GM23338 (cell line): ENCODE measurements around the gene GFER. TPM values are rescaled to one million over a fixed set of nuclear protein-coding genes. Genes with fewer than 3 reads are reported as not detected.

Experiments used
- ATAC-seq: fragments of 200-7000 bp; cut with Tn5 transposase; 3 replicates; pipeline ENCODE4 v1.9.1; 2020
- DNase-seq: peaks from one replicate; pipeline ENCODE4 v3.0.0-alpha.2; 2015; ENCODE audit warnings: low spot score
- H2AFZ ChIP-seq: fragments of 200-600 bp; sonication (generic); 2 replicates; pipeline ENCODE4 v1.8.0; 2016; ENCODE audit warnings: antibody characterized with exemption, mild to moderate bottlenecking, moderate library complexity
- H3F3A ChIP-seq: fragments of 200-600 bp; sonication (generic); replicated peaks from 2 replicates; pipeline ENCODE4 v1.8.0; 2017; ENCODE audit warnings: antibody characterized with exemption, mixed run types, low read depth
- H3K27ac ChIP-seq: fragments of 200-600 bp; sonication (generic); 2 replicates; pipeline ENCODE4 v1.6.1; 2016; ENCODE audit warnings: low read depth
- H3K27me3 ChIP-seq: fragments of 200-600 bp; sonication (generic); 2 replicates; pipeline ENCODE4 v1.8.0; 2016; ENCODE audit warnings: mild to moderate bottlenecking, mixed run types, moderate library complexity; ENCODE audit not compliant: insufficient read depth
- H3K36me3 ChIP-seq: fragments of 200-600 bp; sonication (generic); 2 replicates; pipeline ENCODE4 v1.8.0; 2016; ENCODE audit warnings: mild to moderate bottlenecking; ENCODE audit not compliant: insufficient read depth
- H3K4me1 ChIP-seq: fragments of 200-600 bp; sonication (generic); 2 replicates; pipeline ENCODE4 v1.8.0; 2016; ENCODE audit warnings: mild to moderate bottlenecking, moderate library complexity; ENCODE audit not compliant: insufficient read depth
- H3K4me2 ChIP-seq: fragments of 200-600 bp; sonication (generic); 2 replicates; pipeline ENCODE4 v1.7.1; 2017; ENCODE audit warnings: mixed run types
- H3K4me3 ChIP-seq: fragments of 200-600 bp; sonication (generic); 2 replicates; pipeline ENCODE4 v1.6.1; 2016; ENCODE audit warnings: mixed run types
- H3K79me2 ChIP-seq: fragments of 200-600 bp; sonication (generic); replicated peaks from 2 replicates; pipeline ENCODE4 v1.8.0; 2017; ENCODE audit warnings: mild to moderate bottlenecking; ENCODE audit not compliant: insufficient read depth
- H3K9me2 ChIP-seq: fragments of 200-600 bp; sonication (generic); 2 replicates; pipeline ENCODE4 v1.8.0; 2017; ENCODE audit not compliant: insufficient read depth
- H4K20me1 ChIP-seq: fragments of 200-600 bp; sonication (generic); replicated peaks from 2 replicates; pipeline ENCODE4 v1.8.0; 2017; ENCODE audit warnings: mild to moderate bottlenecking; ENCODE audit not compliant: insufficient read depth
- H3K27ac Mint-ChIP-seq: 2 replicates; pipeline ENCODE4 v1.8.0; 2020; ENCODE audit warnings: inconsistent platforms, mild to moderate bottlenecking, moderate library complexity, mixed read lengths
- H3K27me3 Mint-ChIP-seq: 3 replicates; pipeline ENCODE4 v1.8.0; 2022; ENCODE audit warnings: low read depth, mild to moderate bottlenecking, moderate library complexity, mixed read lengths, inconsistent platforms; ENCODE audit not compliant: insufficient read depth, poor library complexity
- H3K36me3 Mint-ChIP-seq: 3 replicates; pipeline ENCODE4 v1.8.0; 2021; ENCODE audit warnings: low read depth, mild to moderate bottlenecking, inconsistent platforms, moderate library complexity, mixed read lengths
- H3K4me1 Mint-ChIP-seq: 3 replicates; pipeline ENCODE4 v1.8.0; 2020; ENCODE audit warnings: mild to moderate bottlenecking, inconsistent platforms, mixed read lengths
- H3K4me3 Mint-ChIP-seq: 3 replicates; pipeline ENCODE4 v1.8.0; 2021; ENCODE audit warnings: moderate library complexity, mild to moderate bottlenecking, inconsistent platforms, mixed read lengths
- H3K9me3 Mint-ChIP-seq: 3 replicates; pipeline ENCODE4 v1.8.0; 2020; ENCODE audit warnings: moderate library complexity, mild to moderate bottlenecking, inconsistent platforms, mixed read lengths
- ETS1 ChIP-seq: IDR thresholded peaks from 2 replicates; pipeline ENCODE4 v1.6.1; 2016; ENCODE audit warnings: antibody characterized with exemption
- EZH2 ChIP-seq: fragments of 200-600 bp; sonication (generic); IDR thresholded peaks from one replicate; pipeline ENCODE4 v1.8.0; 2017; ENCODE audit warnings: antibody characterized with exemption, mild to moderate bottlenecking, low read depth; ENCODE audit not compliant: unreplicated experiment
- EZH2phosphoT487 ChIP-seq: fragments of 200-600 bp; sonication (generic); IDR thresholded peaks from one replicate; pipeline ENCODE4 v1.8.1; 2018; ENCODE audit warnings: antibody characterized with exemption; ENCODE audit not compliant: unreplicated experiment
- REST ChIP-seq: IDR thresholded peaks from one replicate; pipeline ENCODE4 v1.6.1; 2018; ENCODE audit warnings: antibody characterized with exemption; ENCODE audit not compliant: unreplicated experiment
- ZNF331 ChIP-seq: fragments of 250-450 bp; sonication (Bioruptor Pico); IDR thresholded peaks from 2 replicates; pipeline ENCODE4 v1.5.0; 2020; ENCODE audit warnings: low read depth, mild to moderate bottlenecking, moderate library complexity
- ZNF462 ChIP-seq: fragments of 250-450 bp; sonication (Bioruptor Pico); IDR thresholded peaks from 2 replicates; pipeline ENCODE4 v1.5.0; 2020; ENCODE audit warnings: mild to moderate bottlenecking, moderate library complexity
- polyA plus RNA-seq: library from polyadenylated mRNA; unstranded; fragments of >200 nt; fragmentation: Nextera tagmentation; extraction: Ambion mirVana; gene quantifications from 2 replicates; pipeline ENCODE4 v1.2.1, GENCODE V29; 2016
- total RNA-seq: library from RNA; depleted of rRNA; stranded (reverse); fragments of >200 nt; shearing (Covaris generic); gene quantifications from 2 replicates; pipeline ENCODE4 v1.2.3, GENCODE V29; 2014

Gene GFER
- total and polyA plus RNA-seq, 2 experiments from 2014 or later: 40.1 to 64.5 TPM

- TF ChIP-seq ZNF462: no peak
- no peak for TF ChIP-seq EZH2
- TF ChIP-seq ETS1: no peak
These were observed 7.8 kb upstream of the GFER start (continued) for GRCh38 chr16:1976216-1976520.

GRCh38 chr16:1976951-1977874, 6.8 kb upstream of the GFER start:
- TF ChIP-seq EZH2phosphoT487: no peak
- TF ChIP-seq REST: no peak
- TF ChIP-seq ZNF331 (CRISPR knock-in tag): no peak

More at GRCh38 chr16:1976951-1977874, 6.8 kb upstream of the GFER start:
- peaks cover 16% of the 10 kb centered on the region for H3K79me2 ChIP-seq
- peaks cover 33% of the 10 kb centered on the region for H3K27me3 Mint-ChIP-seq
- no peak overlapping the region for H3K4me2 ChIP-seq
- no peaks in the 10 kb centered on the region; the same call in 1 of the 2 replicates for H4K20me1 ChIP-seq
- peaks cover 13% of the 10 kb centered on the region; the same call in 1 of the 2 replicates for H3F3A ChIP-seq
- H2AFZ ChIP-seq: no peak overlapping the region
- H3K4me1 ChIP-seq: peaks cover 21% of the 10 kb centered on the region
- no peaks in the 10 kb centered on the region for H3K9me3 Mint-ChIP-seq
- peaks cover 26% of the 10 kb centered on the region for H3K27me3 ChIP-seq
- peaks cover 17% of the 10 kb centered on the region for H3K4me1 Mint-ChIP-seq
- no peak overlapping the region for H3K27ac ChIP-seq
- H3K4me3 Mint-ChIP-seq: no peak overlapping the region
- H3K4me3 ChIP-seq: no peak overlapping the region
- ATAC-seq (no peak), DNase-seq (no peak)
- H3K36me3 Mint-ChIP-seq: peaks cover 13% of the 10 kb centered on the region
- H3K27ac Mint-ChIP-seq: no peak overlapping the region
- no peaks in the 10 kb centered on the region for H3K36me3 ChIP-seq
- no peaks in the 10 kb centered on the region for H3K9me2 ChIP-seq
